A549 (cell line): ENCODE results near the gene CTCFL. TPM values are rescaled to one million over a fixed set of nuclear protein-coding genes. Genes with fewer than 3 reads are reported as not detected.

Source experiments
- ATAC-seq, 2 experiments: fragments of 200-7000 bp in 1 of 2; fragments of >200 bp in 1 of 2; cut with Nextera tagmentation in 1 of 2; cut with Tn5 transposase in 1 of 2; 3 replicates each; pipeline versions ENCODE4 v1.8.0 to v1.9.1; 2018 to 2020; ENCODE audit warnings: mild to moderate bottlenecking in 1 of 2, moderate library complexity in 1 of 2
- CTCF ChIA-PET: fragments of 300-600 bp; sonication (Branson Sonifier 250); formaldehyde crosslinking; extraction: SDS; loops from one replicate; lab custom pipeline; 2021; ENCODE audit warnings: antibody characterized with exemption, inconsistent platforms; lab: Yijun Ruan, JAX
- POLR2A ChIA-PET: fragments of 350-600 bp; formaldehyde crosslinking; extraction: SDS; loops from one replicate; lab custom pipeline; 2021; ENCODE audit warnings: antibody characterized with exemption, inconsistent platforms; lab: Yijun Ruan, JAX
- DNase-seq, 2 experiments: peaks; one replicate each; pipeline versions ENCODE4 v3.0.0 to v3.0.0-alpha.2; 2011 to 2016; ENCODE audit warnings: low read depth in 1 of 2, low spot score in 1 of 2
- FAIRE-seq: peaks from 2 replicates; lab custom pipeline; 2011; peaks lifted over from hg19 to GRCh38; lab: Jason Lieb, UNC
- H3K27ac ChIP-seq, 2 experiments: fragments of >200 bp; sonication (Bioruptor Twin); formaldehyde crosslinking; 3 replicates each; pipeline ENCODE4 v1.5.1; 2016 to 2017
- H3K4me1 ChIP-seq: fragments of >200 bp; sonication (Bioruptor Twin); formaldehyde crosslinking; 3 replicates; pipeline ENCODE4 v1.6.1; 2016
- H3K4me2 ChIP-seq: fragments of >200 bp; sonication (Bioruptor Twin); formaldehyde crosslinking; 3 replicates; pipeline ENCODE4 v1.6.1; 2016
- H3K4me3 ChIP-seq: fragments of >200 bp; sonication (Bioruptor Twin); formaldehyde crosslinking; 3 replicates; pipeline ENCODE4 v1.5.1; 2016
- H3K9me3 ChIP-seq: fragments of >200 bp; sonication (Bioruptor Twin); formaldehyde crosslinking; 3 replicates; pipeline ENCODE4 v1.6.1; 2016
- ATOH8 ChIP-seq: fragments of 250-450 bp; sonication (Bioruptor Pico); IDR thresholded peaks from 2 replicates; pipeline ENCODE4 v1.5.0; 2020; ENCODE audit warnings: low read depth, mild to moderate bottlenecking, moderate library complexity
- BCL3 ChIP-seq: fragments of >200 bp; sonication (Bioruptor Twin); formaldehyde crosslinking; IDR thresholded peaks from 3 replicates; pipeline ENCODE4 v1.6.1; 2016
- BHLHE40 ChIP-seq: IDR thresholded peaks from 2 replicates; pipeline ENCODE4 v1.6.1; 2012; ENCODE audit warnings: low read depth, low read length, inconsistent platforms
- E2F6 ChIP-seq: IDR thresholded peaks from 2 replicates; pipeline ENCODE4 v1.6.1; 2012; ENCODE audit warnings: low read depth, borderline replicate concordance
- EHMT2 ChIP-seq: fragments of 200-600 bp; sonication (generic); IDR thresholded peaks from 2 replicates; pipeline ENCODE4 v1.6.1; 2016; ENCODE audit warnings: antibody characterized with exemption, low read depth, mild to moderate bottlenecking, moderate library complexity
- FOSL2 ChIP-seq, 2 experiments: fragments of 450-650 bp in 1 of 2; fragments of >200 bp in 1 of 2; sonication (Bioruptor Twin) in 1 of 2; formaldehyde crosslinking; IDR thresholded peaks; 2 replicates each; pipeline versions ENCODE4 v1.5.0 to v1.6.1; 2016 to 2020; ENCODE audit warnings: mild to moderate bottlenecking in 1 of 2, moderate library complexity in 1 of 2
- FOXS1 ChIP-seq: fragments of 250-450 bp; sonication (Bioruptor Pico); IDR thresholded peaks from 2 replicates; pipeline ENCODE4 v1.5.0; 2020; ENCODE audit warnings: mild to moderate bottlenecking, moderate library complexity
- GATA3 ChIP-seq: IDR thresholded peaks from 2 replicates; pipeline ENCODE4 v1.6.1; 2012; ENCODE audit warnings: borderline replicate concordance
- HOXA7 ChIP-seq: fragments of 250-450 bp; sonication (Bioruptor Pico); IDR thresholded peaks from 2 replicates; pipeline ENCODE4 v1.5.0; 2020; ENCODE audit warnings: mild to moderate bottlenecking, moderate library complexity
- HOXB5 ChIP-seq: fragments of 250-450 bp; sonication (Bioruptor Pico); IDR thresholded peaks from 2 replicates; pipeline ENCODE4 v1.5.0; 2020; ENCODE audit warnings: mild to moderate bottlenecking, moderate library complexity
- JUN ChIP-seq, 2 experiments: fragments of >200 bp; sonication (Bioruptor Twin); formaldehyde crosslinking; IDR thresholded peaks; 2 replicates in 1 of 2; 3 replicates in 1 of 2; pipeline ENCODE4 v1.6.1; 2016 to 2017
- MAFK ChIP-seq: fragments of 450-650 bp; IDR thresholded peaks from 2 replicates; pipeline ENCODE4 v1.6.1; 2014; ENCODE audit not compliant: partially characterized antibody
- NFE2L2 ChIP-seq: fragments of 150-350 bp; conservative IDR thresholded peaks from 2 replicates; pipeline ENCODE4 v1.6.1; 2014; ENCODE audit warnings: low read length
- NPAS2 ChIP-seq: fragments of 250-450 bp; sonication (Bioruptor Pico); IDR thresholded peaks from 2 replicates; pipeline ENCODE4 v1.8.0; 2022; ENCODE audit warnings: mild to moderate bottlenecking, moderate library complexity, borderline replicate concordance
- NR3C1 ChIP-seq: fragments of >200 bp; sonication (Bioruptor Twin); formaldehyde crosslinking; IDR thresholded peaks from 3 replicates; pipeline ENCODE4 v1.6.1; 2017
- PBX3 ChIP-seq: IDR thresholded peaks from 2 replicates; pipeline ENCODE4 v1.6.1; 2012
- POLR2AphosphoS2 ChIP-seq: conservative IDR thresholded peaks from 2 replicates; pipeline ENCODE4 v1.6.1; 2012; ENCODE audit warnings: low read length, improper control_type of control experiment, inconsistent platforms
- TFCP2L1 ChIP-seq: fragments of 250-450 bp; sonication (Bioruptor Pico); IDR thresholded peaks from 2 replicates; pipeline ENCODE4 v1.5.0; 2021; ENCODE audit warnings: mild to moderate bottlenecking
- TP53 ChIP-seq: fragments of 250-450 bp; sonication (Bioruptor Pico); IDR thresholded peaks from 2 replicates; pipeline ENCODE4 v1.5.0; 2021; ENCODE audit warnings: mild to moderate bottlenecking, moderate library complexity
- ZNF302 ChIP-seq: fragments of 250-450 bp; sonication (Bioruptor Pico); IDR thresholded peaks from 2 replicates; pipeline ENCODE4 v1.9.0; 2021; ENCODE audit warnings: inconsistent platforms, mild to moderate bottlenecking, moderate library complexity
- WGBS: methylation state at CpG from one replicate; pipeline ENCODE4 v1.1.6; 2017; ENCODE audit errors: missing lambda C conversion rate; 5-methylcytosine and 5-hydroxymethylcytosine counted together
- polyA plus RNA-seq, 4 experiments: library from polyadenylated mRNA; depleted of rRNA in 3 of 4; stranded (reverse); fragments of >200 nt; fragmentation: RNase III in 1 of 4; extraction: RNeasy Plus Mini Kit Qiagen cat#74134 plus additional on column Dnase treatment in 1 of 4; gene quantifications; 2 replicates in 3 of 4; 3 replicates in 1 of 4; pipeline ENCODE4 v1.2.3, GENCODE V29; 2011 to 2017

Gene CTCFL
- polyA plus RNA-seq, 2 of the 4 experiments (the other 2 are of a cell fraction): 0.03 TPM

GRCh38 chr20:57566399-57566798 is 41.5 kb upstream of the CTCFL start (continued):
- no peak for TF ChIP-seq BCL3
- no peak for TF ChIP-seq FOXS1 (CRISPR knock-in tag)
- TF ChIP-seq, all 56 proteins: peak for 0

GRCh38 chr20:57564951-57565642 is 40.2 kb upstream of the CTCFL start:
- TF ChIP-seq TFCP2L1 (CRISPR knock-in tag): no peak
- no peak for TF ChIP-seq NPAS2
- no peak for TF ChIP-seq E2F6
- no peak for TF ChIP-seq HOXB5 (CRISPR knock-in tag)
- TF ChIP-seq FOSL2 (IDR thresholded peaks at IDR 0.05): no peak
- no peak for TF ChIP-seq FOSL2 (CRISPR knock-in tag; IDR thresholded peaks at IDR 0.05)
- no peak for TF ChIP-seq ATOH8 (CRISPR knock-in tag)
- TF ChIP-seq NFE2L2: no peak
- TF ChIP-seq HOXA7: no peak
- no peak for TF ChIP-seq POLR2AphosphoS2
- TF ChIP-seq EHMT2: no peak
- TF ChIP-seq BHLHE40: no peak
- TF ChIP-seq PBX3: no peak
- Histone ChIP-seq H3K9me3 (no peaks in the 10 kb centered on the region), H3K4me2 (no peak overlapping the region), H3K4me3 (no peak overlapping the region), H3K27ac (no peak overlapping the region), H3K4me1 (peaks cover 11% of the 10 kb centered on the region; the same call in 2 of the 3 replicates)
- ATAC-seq: no peak
- ChIA-PET CTCF (interaction anchor here (0.7 to 2.2 kb wide), 6 partner anchors 10 to 948 kb away, joined by 3 to 7 read pairs (median 3); no protein-coding TSS in a partner anchor), POLR2A (no interaction called here)
- DNase-seq: no peak
- no peak for FAIRE-seq
- 60% methylated on average over 11 of the region's 11 CpGs for WGBS

GRCh38 chr20:57564180-57564802 is 39.4 kb upstream of the CTCFL start:
- Histone ChIP-seq H3K4me1 (peaks cover 15% of the 10 kb centered on the region), H3K4me3 (no peak overlapping the region), H3K4me2 (no peak overlapping the region), H3K9me3 (no peaks in the 10 kb centered on the region), H3K27ac (no peak overlapping the region)
- ChIA-PET CTCF (interaction anchor here (0.7 to 2.2 kb wide), 4 partner anchors 11 to 184 kb away, joined by 3 to 7 read pairs (median 4); no protein-coding TSS in a partner anchor), POLR2A (no interaction called here)
- ATAC-seq (no peak), DNase-seq (no peak), FAIRE-seq (no peak)
- TF ChIP-seq NR3C1 (no peak), EHMT2 (no peak), MAFK (no peak), JUN (IDR thresholded peaks at IDR 0.05) (no peak), ATOH8 (CRISPR knock-in tag) (no peak), GATA3 (no peak), ZNF302 (CRISPR knock-in tag) (no peak), TP53 (CRISPR knock-in tag) (no peak)
- WGBS: 42% methylated on average over 14 of the region's 14 CpGs
